ENCODE measurements around the gene KANSL1. TPM values are rescaled to one million over a fixed set of nuclear protein-coding genes. Genes with fewer than 3 reads are reported as not detected.

The KANSL1 gene
- total RNA-seq, 1 experiment from 2014 or later: 67.1 TPM

DNA sequence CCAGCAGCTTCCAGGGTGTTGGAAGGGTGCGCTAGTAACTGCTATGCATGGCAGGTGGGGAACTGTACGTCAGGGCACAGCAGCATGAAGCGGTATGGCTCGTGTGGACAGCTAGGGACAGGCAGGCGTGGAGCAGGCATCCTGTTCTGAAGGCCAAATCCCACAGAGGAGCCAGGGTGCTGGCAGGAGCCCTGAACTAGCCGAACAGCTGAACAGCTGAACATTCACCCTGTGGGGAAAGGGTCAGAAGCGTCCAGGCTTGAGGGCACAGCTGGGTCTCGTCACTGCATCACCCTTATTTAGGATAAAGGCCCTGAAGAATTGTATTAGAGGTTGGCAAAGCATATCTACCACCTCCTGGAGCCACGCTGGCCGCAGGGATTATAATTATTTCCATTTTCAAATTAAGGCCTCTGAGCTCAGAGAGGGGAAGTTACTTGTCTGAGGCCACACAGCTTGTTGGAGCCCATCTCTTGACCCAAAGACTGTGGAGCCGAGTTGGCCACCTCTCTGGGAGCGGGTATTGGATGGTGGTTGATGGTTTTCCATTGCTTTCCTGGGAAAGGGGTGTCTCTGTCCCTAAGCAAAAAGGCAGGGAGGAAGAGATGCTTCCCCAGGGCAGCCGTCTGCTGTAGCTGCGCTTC lies 197.5 kb downstream of the KANSL1 start:
- H3K36me3 Mint-ChIP-seq (ENCODE audit: insufficient read depth, unreplicated experiment): no peaks in the 10 kb centered on the region
- H3K9me3 Mint-ChIP-seq (ENCODE audit: unreplicated experiment): no peaks in the 10 kb centered on the region
- no TSS peak for BruUV-seq (replicated peaks)
- H3K4me1 Mint-ChIP-seq (ENCODE audit: insufficient read depth, unreplicated experiment): no peaks in the 10 kb centered on the region
- POLR2A ChIA-PET: interaction anchor here (0.6 kb wide), 1 partner anchor 172 kb away, joined by 3 read pairs; no protein-coding TSS in a partner anchor
- intact Hi-C loops (cut with micrococcal nuclease): no loop called here
- no peak for DNase-seq (ENCODE audit: unreplicated experiment)
- CTCF ChIA-PET: interaction anchor here (0.7 kb wide), 1 partner anchor 184 kb away, joined by 3 read pairs; no protein-coding TSS in a partner anchor
- no peak overlapping the region for H3K27ac Mint-ChIP-seq (ENCODE audit: low read depth, unreplicated experiment)
- H3K4me3 Mint-ChIP-seq (ENCODE audit: unreplicated experiment): no peak overlapping the region
- no peak for TF ChIP-seq CTCF (IDR thresholded peaks at IDR 0.05; ENCODE audit: unreplicated experiment)
- H3K27me3 Mint-ChIP-seq (ENCODE audit: insufficient read depth, unreplicated experiment): no peaks in the 10 kb centered on the region

DNA sequence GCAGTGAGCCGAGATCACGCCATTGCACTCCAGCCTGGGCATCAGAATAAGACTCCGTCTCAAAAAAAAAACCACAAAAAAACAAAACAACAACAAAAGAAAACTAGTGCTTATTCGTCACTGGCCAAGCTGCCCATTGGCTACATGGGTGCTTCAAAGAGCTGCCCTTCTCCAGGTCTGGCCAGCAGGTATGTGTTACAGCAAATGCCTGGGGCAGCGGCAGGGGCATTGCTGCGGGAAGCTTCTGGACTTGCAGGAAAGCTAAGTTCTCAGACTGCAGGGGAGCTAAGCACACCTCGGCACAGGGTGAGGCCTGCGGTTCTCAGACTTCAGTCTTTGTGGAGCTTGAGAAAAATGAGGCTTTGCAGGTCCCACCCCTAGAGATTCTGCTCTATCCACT lies 198.2 kb downstream of the KANSL1 start:
- ChIA-PET POLR2A (no interaction called here), CTCF (no interaction called here)
- no peak overlapping the region for H3K4me3 Mint-ChIP-seq (ENCODE audit: unreplicated experiment)
- DNase-seq (ENCODE audit: unreplicated experiment): no peak
- intact Hi-C loops (cut with micrococcal nuclease): no loop called here
- no peaks in the 10 kb centered on the region for H3K27me3 Mint-ChIP-seq (ENCODE audit: insufficient read depth, unreplicated experiment)
- no peaks in the 10 kb centered on the region for H3K9me3 Mint-ChIP-seq (ENCODE audit: unreplicated experiment)
- no peak overlapping the region for H3K27ac Mint-ChIP-seq (ENCODE audit: low read depth, unreplicated experiment)
- BruUV-seq (replicated peaks): no TSS peak
- no peak for TF ChIP-seq CTCF (IDR thresholded peaks at IDR 0.05; ENCODE audit: unreplicated experiment)
- no peaks in the 10 kb centered on the region for H3K36me3 Mint-ChIP-seq (ENCODE audit: insufficient read depth, unreplicated experiment)
- H3K4me1 Mint-ChIP-seq (ENCODE audit: insufficient read depth, unreplicated experiment): no peaks in the 10 kb centered on the region

GRCh38 chr17:45993962-45994627 lies 199.1 kb downstream of the KANSL1 start:
- Mint-ChIP-seq H3K4me3 (ENCODE audit: unreplicated experiment) (no peak overlapping the region), H3K4me1 (ENCODE audit: insufficient read depth, unreplicated experiment) (no peaks in the 10 kb centered on the region), H3K27me3 (ENCODE audit: insufficient read depth, unreplicated experiment) (no peaks in the 10 kb centered on the region), H3K27ac (ENCODE audit: low read depth, unreplicated experiment) (no peak overlapping the region), H3K9me3 (ENCODE audit: unreplicated experiment) (no peaks in the 10 kb centered on the region), H3K36me3 (ENCODE audit: insufficient read depth, unreplicated experiment) (no peaks in the 10 kb centered on the region)
- DNase-seq (ENCODE audit: unreplicated experiment): no peak
- POLR2A ChIA-PET: no interaction called here
- no TSS peak for BruUV-seq (replicated peaks)
- intact Hi-C loops (cut with micrococcal nuclease): no loop called here
- TF ChIP-seq CTCF (IDR thresholded peaks at IDR 0.05; ENCODE audit: unreplicated experiment): no peak
- CTCF ChIA-PET: no interaction called here

DNA sequence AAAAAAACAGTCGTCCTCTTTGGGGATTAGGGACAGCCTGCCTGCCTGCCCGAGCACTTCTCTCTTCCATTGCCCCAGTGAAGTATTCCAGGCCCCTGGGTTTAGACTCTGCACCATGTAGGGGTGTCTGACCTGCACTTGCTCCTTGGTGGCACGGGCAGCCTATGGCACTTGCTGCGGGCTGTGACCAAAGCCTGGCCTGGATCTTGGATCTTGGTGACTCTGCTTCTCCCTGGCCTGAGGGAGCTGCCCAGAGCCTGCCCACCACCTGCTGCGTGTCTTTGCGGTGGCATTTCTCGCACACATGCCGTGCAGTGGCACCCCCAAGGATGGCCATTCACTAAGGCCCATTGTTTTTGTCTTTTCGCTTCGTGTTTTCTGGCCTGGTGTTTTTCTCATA lies 200.3 kb downstream of the KANSL1 start:
- H3K9me3 Mint-ChIP-seq (ENCODE audit: unreplicated experiment): no peaks in the 10 kb centered on the region
- no peak overlapping the region for H3K4me3 Mint-ChIP-seq (ENCODE audit: unreplicated experiment)
- no peaks in the 10 kb centered on the region for H3K36me3 Mint-ChIP-seq (ENCODE audit: insufficient read depth, unreplicated experiment)
- no peak for DNase-seq (ENCODE audit: unreplicated experiment)
- POLR2A ChIA-PET: interaction anchor here (0.6 kb wide), 1 partner anchor 13 kb away, joined by 3 read pairs; no protein-coding TSS in a partner anchor
- H3K4me1 Mint-ChIP-seq (ENCODE audit: insufficient read depth, unreplicated experiment): no peaks in the 10 kb centered on the region
- H3K27me3 Mint-ChIP-seq (ENCODE audit: insufficient read depth, unreplicated experiment): no peaks in the 10 kb centered on the region
- CTCF ChIA-PET: interaction anchor here (0.6 to 1.0 kb wide), 2 partner anchors 9 to 133 kb away, joined by 3 read pairs; no protein-coding TSS in a partner anchor
- H3K27ac Mint-ChIP-seq (ENCODE audit: low read depth, unreplicated experiment): peak overlapping the region; percentile 46
- no peak for TF ChIP-seq CTCF (IDR thresholded peaks at IDR 0.05; ENCODE audit: unreplicated experiment)
- intact Hi-C loops (cut with micrococcal nuclease): no loop called here
- no TSS peak for BruUV-seq (replicated peaks)
